HG03064 (cell line): ENCODE data around the gene HERC2.
A peak's percentile ranks its signal among the peaks of the same experiment; 100 is the strongest.
"Not testable (repeated sequence)": the region's sequence is repeated elsewhere in the genome, so short reads cannot be mapped to it uniquely, and the experiment has no call there.

Source experiments
- ATAC-seq: cut with Tn5 transposase; IDR thresholded peaks from one replicate; pipeline ENCODE4 v1.9.1; 2021; ENCODE audit warnings: low read depth; ENCODE audit not compliant: unreplicated experiment

HERC2 gene, protein sequence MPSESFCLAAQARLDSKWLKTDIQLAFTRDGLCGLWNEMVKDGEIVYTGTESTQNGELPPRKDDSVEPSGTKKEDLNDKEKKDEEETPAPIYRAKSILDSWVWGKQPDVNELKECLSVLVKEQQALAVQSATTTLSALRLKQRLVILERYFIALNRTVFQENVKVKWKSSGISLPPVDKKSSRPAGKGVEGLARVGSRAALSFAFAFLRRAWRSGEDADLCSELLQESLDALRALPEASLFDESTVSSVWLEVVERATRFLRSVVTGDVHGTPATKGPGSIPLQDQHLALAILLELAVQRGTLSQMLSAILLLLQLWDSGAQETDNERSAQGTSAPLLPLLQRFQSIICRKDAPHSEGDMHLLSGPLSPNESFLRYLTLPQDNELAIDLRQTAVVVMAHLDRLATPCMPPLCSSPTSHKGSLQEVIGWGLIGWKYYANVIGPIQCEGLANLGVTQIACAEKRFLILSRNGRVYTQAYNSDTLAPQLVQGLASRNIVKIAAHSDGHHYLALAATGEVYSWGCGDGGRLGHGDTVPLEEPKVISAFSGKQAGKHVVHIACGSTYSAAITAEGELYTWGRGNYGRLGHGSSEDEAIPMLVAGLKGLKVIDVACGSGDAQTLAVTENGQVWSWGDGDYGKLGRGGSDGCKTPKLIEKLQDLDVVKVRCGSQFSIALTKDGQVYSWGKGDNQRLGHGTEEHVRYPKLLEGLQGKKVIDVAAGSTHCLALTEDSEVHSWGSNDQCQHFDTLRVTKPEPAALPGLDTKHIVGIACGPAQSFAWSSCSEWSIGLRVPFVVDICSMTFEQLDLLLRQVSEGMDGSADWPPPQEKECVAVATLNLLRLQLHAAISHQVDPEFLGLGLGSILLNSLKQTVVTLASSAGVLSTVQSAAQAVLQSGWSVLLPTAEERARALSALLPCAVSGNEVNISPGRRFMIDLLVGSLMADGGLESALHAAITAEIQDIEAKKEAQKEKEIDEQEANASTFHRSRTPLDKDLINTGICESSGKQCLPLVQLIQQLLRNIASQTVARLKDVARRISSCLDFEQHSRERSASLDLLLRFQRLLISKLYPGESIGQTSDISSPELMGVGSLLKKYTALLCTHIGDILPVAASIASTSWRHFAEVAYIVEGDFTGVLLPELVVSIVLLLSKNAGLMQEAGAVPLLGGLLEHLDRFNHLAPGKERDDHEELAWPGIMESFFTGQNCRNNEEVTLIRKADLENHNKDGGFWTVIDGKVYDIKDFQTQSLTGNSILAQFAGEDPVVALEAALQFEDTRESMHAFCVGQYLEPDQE (N-terminal part only)

DNA sequence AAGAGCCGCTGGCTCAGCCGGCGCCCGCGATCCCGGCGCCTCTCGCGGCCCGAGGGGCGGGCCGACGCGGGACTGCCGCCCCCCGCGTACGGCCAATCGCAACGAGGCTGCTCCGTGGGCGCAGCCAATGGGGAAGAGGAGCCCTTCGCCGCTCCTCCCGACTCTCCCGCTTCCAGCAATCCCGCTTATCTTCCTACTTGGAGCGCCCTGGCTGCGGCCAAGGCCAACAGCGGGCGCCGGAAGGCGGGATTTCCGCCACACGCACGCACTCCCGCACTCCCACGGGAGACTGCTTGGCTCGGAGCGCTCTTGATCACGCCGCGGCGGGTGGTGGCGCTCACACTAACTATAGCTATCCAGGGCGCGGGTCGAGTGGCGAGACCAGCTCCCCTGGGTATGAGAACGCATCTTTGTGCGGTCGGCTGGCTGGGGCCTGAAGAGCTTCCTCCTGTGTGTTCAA lies at the start of gene HERC2:
Gene HERC2 (minus strand): TSS at position 51 of the 460 bp plus-strand sequence. CDS start 746 bp downstream, outside the sequence.
- not testable (repeated sequence) for ATAC-seq

DNA sequence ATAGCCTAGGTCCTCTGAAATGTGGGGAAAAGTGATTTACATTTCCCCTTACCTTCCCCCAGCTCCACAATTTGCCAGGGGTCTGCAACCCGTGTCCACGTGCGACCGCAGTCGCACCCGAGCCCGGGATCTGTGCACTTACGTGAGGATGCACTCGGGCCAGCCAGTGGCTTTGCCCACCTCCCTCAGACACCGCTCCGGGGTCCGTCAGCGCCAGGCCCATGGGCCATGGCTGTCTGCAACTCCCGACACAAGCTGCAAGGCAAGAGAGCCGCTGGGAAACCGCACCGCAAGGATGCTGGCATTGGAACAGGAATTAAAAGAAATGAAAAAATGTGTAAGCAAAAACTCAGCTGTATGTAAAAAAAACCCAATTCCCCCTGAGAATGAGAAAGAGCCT lies 43.5 kb upstream of the HERC2 start:
- ATAC-seq, result not testable (repeated sequence)

DNA sequence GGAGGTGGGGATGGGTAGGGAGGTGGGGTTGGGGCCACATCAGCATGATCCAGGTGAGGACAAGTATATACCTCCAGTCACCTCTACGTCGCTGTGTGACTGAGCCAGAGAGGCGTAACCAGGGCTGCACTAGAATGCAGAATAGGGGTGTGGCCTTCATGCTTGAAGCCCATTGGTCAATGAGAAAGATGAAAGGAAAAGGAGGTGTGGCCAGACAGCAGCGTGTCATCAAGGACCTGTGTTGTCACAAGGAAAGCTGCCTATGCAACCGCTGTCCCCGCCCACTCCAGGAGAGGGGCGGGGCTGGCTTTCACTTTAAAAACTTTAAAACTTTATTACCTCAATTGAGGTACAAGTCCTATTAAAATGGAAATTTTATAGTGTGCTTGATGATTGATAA lies 36.0 kb upstream of the HERC2 start, which contains the start of gene GOLGA6L24:
Gene GOLGA6L24 (minus strand): TSS at position 101 of the 400 bp plus-strand sequence. CDS start 61 bp downstream, at position 40.
- not testable (repeated sequence) for ATAC-seq

DNA sequence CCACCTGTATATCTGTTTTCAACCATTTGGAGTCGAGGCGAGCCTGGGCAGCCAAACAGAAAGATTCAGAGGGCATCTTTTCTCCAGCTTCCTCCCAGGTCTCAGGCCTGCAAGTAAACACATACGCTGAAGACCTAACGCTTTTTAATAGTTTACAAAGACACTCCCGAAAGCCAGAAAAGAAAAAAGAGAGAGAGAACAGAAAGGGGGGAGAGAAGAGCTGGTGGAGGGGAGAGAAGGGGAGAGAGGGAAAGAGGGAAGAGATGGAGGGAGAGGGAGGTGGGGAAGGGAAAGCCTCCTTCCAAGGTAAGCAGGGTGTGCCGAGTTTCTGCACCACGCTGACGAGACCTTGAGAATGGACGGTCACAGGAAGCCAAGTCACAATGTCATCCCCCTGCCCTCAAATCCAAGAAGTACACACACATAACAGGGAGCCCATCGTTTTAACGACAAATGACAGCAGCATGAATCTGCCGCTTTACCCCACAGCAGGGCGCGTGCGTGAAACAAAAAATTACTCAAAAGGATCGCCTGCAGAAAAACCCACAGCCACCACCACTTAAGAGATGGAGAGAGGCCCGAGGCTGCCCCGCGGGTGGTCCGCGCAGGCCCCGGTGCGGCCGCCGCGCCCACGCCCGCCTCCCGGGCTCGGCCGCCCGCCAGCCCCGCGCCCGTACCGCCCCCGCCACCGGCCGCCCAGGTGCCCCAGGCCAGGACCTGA lies 461 bp downstream of the HERC2 start:
- ATAC-seq, result not testable (repeated sequence)

DNA sequence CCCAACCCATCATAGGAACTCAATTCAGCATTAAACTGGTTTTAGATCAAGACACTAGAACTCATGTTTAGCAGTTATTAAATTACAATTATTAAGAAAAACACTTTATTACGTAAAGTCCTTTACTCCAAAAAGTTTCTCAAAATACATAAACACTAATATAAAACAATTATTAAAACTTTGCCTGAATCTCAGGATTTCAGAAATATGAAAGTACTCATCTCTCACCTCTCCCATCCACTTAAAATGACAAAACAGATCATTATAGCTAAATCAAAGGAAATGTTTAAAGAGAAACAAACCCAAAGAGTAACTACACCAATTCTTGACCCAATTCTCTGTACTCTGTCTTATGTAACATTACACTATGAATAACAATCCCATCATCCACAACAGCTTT lies 2.3 kb downstream of the HERC2 start:
- not testable (repeated sequence) for ATAC-seq

DNA sequence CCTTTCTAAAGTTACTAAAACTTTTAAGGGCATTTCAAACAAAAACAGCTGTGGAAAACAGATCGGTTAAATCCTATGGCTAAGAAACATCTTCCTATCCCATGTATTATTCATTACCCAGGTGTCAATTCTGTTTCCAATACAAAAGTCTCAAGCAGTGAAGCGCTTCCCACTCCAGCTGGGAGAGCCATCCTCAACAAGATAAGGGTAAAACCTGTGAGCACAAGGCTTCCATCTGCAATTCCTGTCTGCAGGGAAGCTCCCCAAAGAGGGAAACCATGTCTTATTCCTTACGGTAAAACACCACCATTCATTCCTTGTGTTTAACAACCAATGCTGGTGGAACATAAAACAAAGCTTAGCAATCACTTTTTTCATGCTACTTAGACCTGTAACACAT lies 3.2 kb downstream of the HERC2 start:
- not testable (repeated sequence) for ATAC-seq

DNA sequence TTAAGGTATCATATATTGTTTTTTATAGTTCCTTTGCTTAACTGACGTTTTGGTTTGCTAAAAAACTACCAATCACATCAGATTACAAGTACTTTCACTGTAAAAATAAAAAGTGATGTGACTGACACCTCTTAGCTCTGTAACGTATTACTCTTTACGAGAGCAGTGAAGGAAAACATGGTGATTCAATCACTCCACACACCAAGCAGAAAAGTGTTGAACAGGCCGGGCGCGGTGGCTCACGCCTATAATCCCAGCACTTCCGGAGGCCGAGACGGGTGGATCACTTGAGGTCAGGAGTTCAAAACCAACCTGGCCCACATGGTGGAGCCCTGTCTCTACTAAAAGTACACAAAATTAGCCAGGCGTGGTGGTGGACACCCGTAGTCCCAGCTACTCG lies 3.9 kb downstream of the HERC2 start:
- ATAC-seq, result not testable (repeated sequence)

DNA sequence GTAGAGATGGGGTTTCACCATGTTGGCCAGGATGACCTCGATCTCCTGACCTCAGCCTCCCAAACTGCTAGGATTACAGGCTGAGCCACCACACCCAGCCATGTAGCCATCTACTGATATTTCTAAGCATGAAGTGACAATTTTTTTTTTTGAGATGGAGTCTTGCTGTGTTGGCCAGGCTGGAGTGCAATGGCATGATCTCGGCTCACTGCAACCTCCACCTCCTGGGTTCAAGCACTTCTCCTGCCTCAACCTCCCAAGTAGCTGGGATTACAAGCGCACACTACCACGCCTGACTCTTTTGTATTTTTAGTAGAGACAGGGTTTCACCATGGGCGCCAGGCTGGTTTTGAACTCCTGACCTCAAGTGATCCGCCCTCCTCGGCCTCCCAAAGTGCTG lies 5.0 kb downstream of the HERC2 start:
- not testable (repeated sequence) for ATAC-seq

DNA sequence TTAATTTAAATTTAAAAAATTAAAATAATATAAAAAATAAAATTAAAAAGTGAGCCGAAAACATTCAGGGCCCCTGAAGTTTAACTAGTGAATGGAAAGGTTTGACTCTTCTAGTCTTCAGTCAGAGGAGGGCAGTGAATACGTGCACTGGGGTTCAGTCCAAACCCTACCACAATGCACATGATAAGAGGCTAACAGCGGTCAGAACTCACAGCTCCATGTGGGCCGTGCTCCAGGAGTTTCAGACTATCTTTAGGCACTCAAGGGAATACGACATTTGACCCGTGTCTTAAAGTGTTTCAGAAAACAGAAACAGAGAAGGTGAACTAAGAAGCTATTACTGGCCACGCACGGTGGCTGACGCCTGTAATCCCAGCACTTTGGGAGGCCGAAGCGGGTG lies 11.5 kb downstream of the HERC2 start:
- ATAC-seq, result not testable (repeated sequence)

DNA sequence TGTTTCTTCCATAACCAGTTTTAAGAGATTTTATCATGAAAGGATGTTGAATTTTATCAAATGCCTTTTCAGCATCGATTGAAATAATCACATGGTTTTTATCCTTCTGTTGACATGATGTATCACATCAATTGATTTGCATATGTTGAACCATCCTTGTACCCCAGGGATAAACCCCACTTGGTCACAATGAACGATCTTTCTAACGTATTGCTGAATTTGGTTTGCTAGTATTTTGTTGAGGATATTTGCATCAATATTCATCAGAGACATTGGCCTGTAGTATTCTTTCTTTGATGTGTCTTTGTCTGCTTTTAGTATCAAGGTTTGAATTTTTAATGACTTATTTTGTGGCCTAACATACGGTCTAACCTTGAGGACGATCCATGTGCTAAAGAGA lies 13.3 kb downstream of the HERC2 start:
- ATAC-seq, result not testable (repeated sequence)

DNA sequence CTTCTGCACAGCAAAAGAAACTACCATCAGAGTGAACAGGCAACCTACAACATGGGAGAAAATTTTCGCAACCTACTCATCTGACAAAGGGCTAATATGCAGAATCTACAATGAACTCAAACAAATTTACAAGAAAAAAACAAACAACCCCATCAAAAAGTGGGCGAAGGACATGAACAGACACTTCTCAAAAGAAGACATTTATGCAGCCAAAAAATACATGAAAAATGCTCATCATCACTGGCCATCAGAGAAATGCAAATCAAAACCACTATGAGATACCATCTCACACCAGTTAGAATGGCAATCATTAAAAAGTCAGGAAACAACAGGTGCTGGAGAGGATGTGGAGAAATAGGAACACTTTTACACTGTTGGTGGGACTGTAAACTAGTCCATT lies 16.3 kb downstream of the HERC2 start:
- ATAC-seq, result not testable (repeated sequence)

DNA sequence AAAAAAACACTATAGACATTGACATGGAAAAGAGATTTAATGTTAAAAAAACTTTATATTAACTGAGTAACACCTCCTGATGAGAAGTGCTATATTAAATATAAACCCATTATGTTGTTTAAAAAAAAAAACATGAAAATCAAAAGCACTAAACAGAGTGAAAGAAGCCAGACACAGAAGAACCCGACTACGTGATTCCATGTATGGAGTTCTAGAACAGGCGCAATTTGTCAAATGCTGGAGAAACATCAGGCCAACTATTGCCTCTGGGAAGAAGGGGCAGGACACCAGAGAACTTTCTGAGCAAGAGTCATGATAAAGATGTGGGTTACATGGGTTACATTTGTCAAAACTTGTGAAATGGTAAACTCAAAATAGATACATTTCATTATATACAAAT lies 24.5 kb downstream of the HERC2 start:
- ATAC-seq, result not testable (repeated sequence)

DNA sequence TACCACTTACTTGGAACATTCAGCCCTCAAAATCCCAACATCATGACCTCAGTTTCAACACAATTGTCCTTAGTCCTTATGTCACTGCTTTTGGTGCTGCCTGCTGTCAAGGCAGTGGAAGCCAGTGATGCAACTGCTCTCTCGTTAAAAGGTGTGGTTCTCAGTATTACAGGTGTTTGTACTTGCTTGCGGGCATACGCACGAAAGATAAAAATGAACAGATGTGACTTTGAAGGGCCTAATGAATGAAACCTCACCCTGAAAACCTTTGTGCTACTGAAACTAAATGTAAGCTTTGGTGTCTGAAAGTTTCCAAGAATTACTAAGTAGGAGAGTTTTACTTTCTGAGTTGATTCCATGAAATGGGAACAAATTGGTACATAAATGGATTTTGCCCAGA lies 25.2 kb downstream of the HERC2 start:
- not testable (repeated sequence) for ATAC-seq

DNA sequence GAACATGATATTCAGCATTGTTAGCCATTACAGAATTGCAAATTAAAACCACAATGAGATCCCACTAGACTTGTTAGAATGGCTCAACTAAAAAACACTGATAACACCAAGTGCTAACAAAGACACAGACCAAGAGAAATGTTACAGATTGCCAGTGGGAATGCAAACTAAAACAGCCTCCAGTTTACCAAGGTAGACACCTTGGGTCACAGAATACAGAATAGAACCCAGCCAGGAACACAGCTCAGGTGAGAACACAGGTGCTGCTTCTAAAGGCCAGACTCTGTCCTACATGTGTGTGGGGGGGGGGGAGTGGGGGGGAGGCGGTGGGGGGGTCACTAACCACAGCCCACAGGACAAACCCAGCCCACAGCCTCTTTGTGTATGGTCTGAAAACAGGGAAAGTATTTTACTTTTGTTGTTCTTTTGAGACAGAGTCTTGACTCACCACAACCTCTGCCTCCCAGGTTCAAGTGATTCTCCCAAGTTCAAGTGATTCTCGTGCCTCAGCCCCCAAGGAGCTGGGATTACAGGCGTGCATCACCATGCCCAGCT lies 26.9 kb downstream of the HERC2 start:
- ATAC-seq, result not testable (repeated sequence)

DNA sequence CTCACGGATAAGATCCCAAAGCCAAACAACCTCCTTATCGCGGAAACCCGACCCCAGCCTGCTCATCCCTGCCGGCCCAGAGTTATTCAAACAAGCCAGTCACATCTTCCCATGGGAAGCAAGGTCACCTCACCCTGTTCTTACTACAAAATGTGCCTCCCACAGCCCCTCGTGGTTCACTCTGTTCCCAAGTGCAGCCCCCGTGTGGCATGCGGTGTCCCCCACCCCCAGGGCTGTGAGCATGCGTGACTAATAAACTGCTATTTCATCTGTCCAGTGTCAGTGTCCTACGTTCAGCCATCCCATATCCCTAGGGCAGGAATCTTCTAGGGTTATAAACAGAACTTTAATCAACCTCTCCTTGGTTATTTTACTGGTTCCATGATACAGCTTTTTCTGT lies 27.4 kb downstream of the HERC2 start:
- not testable (repeated sequence) for ATAC-seq

DNA sequence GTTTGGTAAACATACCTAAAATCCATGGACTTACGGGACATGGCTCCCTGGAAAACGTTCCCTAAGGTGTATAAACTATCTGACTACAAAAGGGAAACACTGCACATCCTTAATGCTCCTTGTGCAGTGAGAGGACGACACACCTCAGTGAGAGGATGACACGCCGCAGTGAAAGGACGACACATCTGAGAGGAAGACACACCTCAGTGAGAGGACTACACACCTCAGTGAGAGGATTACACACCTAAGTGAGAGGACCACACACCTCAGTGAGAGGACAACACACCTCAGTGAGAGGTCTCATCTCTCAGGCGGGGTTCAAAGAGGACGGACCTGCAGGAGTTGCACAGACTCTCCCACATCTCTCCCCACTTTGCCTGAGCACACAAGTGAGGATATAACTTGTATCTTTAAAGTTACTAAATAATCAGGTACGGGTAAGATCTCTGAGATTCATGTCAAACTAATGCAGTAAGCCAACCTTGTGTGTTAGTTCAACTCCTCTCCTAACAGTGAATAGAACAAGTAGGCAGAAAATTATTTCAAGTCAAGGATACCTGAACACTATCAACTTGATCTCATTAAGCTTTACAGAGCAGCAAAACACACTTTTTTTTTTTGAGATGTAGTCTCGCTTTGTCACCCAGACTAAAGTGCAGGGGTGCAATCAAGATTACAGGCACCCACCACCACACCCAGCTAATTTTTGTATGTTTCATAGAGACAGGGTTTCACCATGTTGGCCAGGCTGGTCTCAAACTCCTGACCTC lies 32.1 kb downstream of the HERC2 start:
- no peak for ATAC-seq

DNA sequence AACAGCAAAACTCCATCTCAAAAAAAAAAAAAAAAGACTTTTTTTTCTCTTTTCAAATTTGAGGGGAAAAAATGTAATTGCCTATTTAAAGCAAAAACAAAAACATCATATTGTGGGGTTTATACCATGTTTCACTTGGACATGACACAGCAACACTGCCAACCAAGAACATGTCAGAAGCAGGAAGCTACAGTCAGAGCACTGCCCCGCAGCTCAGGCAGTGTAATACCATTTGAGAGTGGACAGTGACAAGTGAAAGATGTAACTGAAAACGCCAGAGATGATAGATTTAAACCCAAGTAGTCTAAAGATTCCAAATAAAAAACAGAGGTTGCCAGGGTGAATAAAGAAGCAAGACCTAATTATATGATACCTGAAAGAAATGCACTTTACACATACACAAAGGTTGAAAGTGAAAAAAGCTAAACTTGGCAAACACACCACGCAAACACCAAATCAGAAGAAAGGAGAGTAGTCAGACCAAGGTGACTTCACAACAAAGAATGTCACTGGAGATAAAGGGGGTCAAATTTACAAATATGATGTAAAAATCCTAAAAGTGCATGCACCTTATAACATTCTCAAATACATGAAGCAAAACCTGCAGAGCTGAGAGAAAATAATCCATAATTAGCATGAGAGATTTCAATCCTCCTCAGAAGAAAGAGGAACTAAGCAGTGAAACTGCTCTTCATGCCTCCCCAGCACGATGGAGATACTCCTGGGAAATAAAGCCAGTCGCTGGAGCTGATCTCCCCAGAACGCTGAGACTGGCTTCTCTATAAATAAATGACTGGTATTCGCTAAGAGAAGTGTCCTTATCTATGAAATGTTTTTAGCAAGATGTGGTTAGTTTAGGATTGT lies 32.9 kb downstream of the HERC2 start:
- peak; percentile 78 for ATAC-seq

DNA sequence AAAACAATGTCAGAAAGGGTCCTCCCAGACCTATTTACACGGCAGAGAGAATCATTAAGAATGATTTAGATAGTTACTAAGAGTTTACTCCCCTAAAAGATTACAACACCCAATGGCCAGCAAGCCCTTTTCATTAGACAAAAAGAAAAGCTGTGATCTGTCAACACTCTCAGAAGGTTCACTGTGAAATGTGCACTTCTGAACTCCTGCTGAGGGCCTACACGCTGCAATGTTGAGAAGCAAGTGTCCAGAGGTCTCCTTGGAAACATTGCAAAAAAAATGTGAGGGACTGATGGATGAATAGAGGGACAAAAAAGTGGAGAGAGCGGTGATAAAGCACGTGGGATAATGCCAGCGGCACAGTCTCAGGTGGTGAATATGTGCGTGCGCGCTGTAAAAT lies 35.3 kb downstream of the HERC2 start:
- not testable (repeated sequence) for ATAC-seq
